Ishikawa (cell line): Measurements from ENCODE around the gene GOSR1.

Experiments used
- CEBPB ChIP-seq: IDR thresholded peaks from 2 replicates; pipeline ENCODE4 v1.6.1; 2012
- CREB1 ChIP-seq: IDR thresholded peaks from 2 replicates; pipeline ENCODE4 v1.6.1; 2012; ENCODE audit warnings: low read depth
- EGR1 ChIP-seq: IDR thresholded peaks from 2 replicates; pipeline ENCODE4 v1.6.1; 2012
- EP300 ChIP-seq: IDR thresholded peaks from 2 replicates; pipeline ENCODE4 v1.6.1; 2012; ENCODE audit warnings: borderline replicate concordance
- FOXM1 ChIP-seq: IDR thresholded peaks from 2 replicates; pipeline ENCODE4 v1.6.1; 2012; ENCODE audit warnings: low read depth, borderline replicate concordance
- NFIC ChIP-seq: IDR thresholded peaks from 2 replicates; pipeline ENCODE4 v1.6.1; 2012
- RAD21 ChIP-seq: IDR thresholded peaks from 2 replicates; pipeline ENCODE4 v1.6.1; 2012; ENCODE audit warnings: low read depth
- TAF1 ChIP-seq: IDR thresholded peaks from 2 replicates; pipeline ENCODE4 v1.6.1; 2012; ENCODE audit warnings: low read depth, mild to moderate bottlenecking
- TEAD4 ChIP-seq: IDR thresholded peaks from 2 replicates; pipeline ENCODE4 v1.6.1; 2012
- YY1 ChIP-seq: IDR thresholded peaks from 2 replicates; pipeline ENCODE4 v1.6.1; 2012; ENCODE audit warnings: low read depth
- ZBTB7A ChIP-seq: IDR thresholded peaks from 2 replicates; pipeline ENCODE4 v1.6.1; 2012; ENCODE audit warnings: low read depth
- TF ChIP-seq, protein P1 (sequence below): IDR thresholded peaks from 2 replicates; pipeline ENCODE4 v1.6.1; 2012
- TF ChIP-seq, protein P2 (sequence below): IDR thresholded peaks from 2 replicates; pipeline ENCODE4 v1.6.1; 2012; ENCODE audit warnings: low read depth, mild to moderate bottlenecking
- TF ChIP-seq, protein P3 (sequence below): IDR thresholded peaks from 2 replicates; pipeline ENCODE4 v1.6.1; 2012

DNA sequence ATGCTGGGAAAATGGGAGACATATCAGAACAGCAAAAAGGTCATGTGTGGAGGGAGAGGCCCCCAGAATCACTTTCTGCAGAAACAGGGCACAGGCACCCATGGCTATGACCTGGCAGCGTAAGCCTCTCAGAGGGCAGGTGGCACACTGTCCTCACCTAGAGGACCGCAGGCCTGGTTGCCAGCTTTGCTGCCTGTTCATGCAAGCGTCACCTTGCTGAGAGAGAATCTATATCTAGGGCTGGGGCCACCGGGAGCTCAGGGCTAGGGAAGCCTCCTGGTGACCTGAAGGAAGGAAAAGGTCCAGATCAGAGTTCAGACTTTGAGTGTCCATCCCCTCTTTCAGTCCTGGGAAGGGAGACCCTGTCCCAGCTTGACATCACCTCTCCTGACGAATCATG lies 78.7 kb downstream of the GOSR1 start:
- TF ChIP-seq, protein P1, sequence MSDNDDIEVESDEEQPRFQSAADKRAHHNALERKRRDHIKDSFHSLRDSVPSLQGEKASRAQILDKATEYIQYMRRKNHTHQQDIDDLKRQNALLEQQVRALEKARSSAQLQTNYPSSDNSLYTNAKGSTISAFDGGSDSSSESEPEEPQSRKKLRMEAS, result no peak
- TF ChIP-seq TEAD4 (no peak), YY1 (no peak), CEBPB (no peak), RAD21 (no peak), EP300 (no peak), TAF1 (no peak), FOXM1 (no peak), NFIC (no peak), ZBTB7A (no peak), CREB1 (no peak), EGR1 (no peak)
- TF ChIP-seq, protein P2, sequence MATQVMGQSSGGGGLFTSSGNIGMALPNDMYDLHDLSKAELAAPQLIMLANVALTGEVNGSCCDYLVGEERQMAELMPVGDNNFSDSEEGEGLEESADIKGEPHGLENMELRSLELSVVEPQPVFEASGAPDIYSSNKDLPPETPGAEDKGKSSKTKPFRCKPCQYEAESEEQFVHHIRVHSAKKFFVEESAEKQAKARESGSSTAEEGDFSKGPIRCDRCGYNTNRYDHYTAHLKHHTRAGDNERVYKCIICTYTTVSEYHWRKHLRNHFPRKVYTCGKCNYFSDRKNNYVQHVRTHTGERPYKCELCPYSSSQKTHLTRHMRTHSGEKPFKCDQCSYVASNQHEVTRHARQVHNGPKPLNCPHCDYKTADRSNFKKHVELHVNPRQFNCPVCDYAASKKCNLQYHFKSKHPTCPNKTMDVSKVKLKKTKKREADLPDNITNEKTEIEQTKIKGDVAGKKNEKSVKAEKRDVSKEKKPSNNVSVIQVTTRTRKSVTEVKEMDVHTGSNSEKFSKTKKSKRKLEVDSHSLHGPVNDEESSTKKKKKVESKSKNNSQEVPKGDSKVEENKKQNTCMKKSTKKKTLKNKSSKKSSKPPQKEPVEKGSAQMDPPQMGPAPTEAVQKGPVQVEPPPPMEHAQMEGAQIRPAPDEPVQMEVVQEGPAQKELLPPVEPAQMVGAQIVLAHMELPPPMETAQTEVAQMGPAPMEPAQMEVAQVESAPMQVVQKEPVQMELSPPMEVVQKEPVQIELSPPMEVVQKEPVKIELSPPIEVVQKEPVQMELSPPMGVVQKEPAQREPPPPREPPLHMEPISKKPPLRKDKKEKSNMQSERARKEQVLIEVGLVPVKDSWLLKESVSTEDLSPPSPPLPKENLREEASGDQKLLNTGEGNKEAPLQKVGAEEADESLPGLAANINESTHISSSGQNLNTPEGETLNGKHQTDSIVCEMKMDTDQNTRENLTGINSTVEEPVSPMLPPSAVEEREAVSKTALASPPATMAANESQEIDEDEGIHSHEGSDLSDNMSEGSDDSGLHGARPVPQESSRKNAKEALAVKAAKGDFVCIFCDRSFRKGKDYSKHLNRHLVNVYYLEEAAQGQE, result no peak
- TF ChIP-seq, protein P3, sequence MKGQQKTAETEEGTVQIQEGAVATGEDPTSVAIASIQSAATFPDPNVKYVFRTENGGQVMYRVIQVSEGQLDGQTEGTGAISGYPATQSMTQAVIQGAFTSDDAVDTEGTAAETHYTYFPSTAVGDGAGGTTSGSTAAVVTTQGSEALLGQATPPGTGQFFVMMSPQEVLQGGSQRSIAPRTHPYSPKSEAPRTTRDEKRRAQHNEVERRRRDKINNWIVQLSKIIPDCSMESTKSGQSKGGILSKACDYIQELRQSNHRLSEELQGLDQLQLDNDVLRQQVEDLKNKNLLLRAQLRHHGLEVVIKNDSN, result no peak
